Sigmoid colon (tissue), 4 donors: ENCODE results near the gene SULT1C4.

Experiments used
- CTCF ChIP-seq, 4 experiments: fragments of 450-650 bp in 3 of 4; fragments of 200-600 bp in 1 of 4; IDR thresholded peaks; one replicate each; pipeline ENCODE4 v1.5.1; 2016 to 2019; ENCODE audit warnings: antibody characterized with exemption in 4 of 4, mild to moderate bottlenecking in 3 of 4, moderate library complexity in 2 of 4
- EP300 ChIP-seq, 4 donors: sonication (generic); formaldehyde crosslinking; IDR thresholded peaks; one replicate each; pipeline ENCODE4 v1.6.1; 2017; ENCODE audit warnings: antibody characterized with exemption in 4 of 4
- POLR2A ChIP-seq, 2 donors: fragments of 450-650 bp; IDR thresholded peaks; one replicate each; pipeline ENCODE4 v1.6.1; 2016; ENCODE audit warnings: antibody characterized with exemption in 2 of 2, mild to moderate bottlenecking in 2 of 2, moderate library complexity in 2 of 2

- no peak for TF ChIP-seq CTCF (IDR thresholded peaks at IDR 0.05)
- no peak for TF ChIP-seq POLR2A (IDR thresholded peaks at IDR 0.05)
- no peak for TF ChIP-seq EP300 (IDR thresholded peaks at IDR 0.05)
Measured at GRCh38 chr2:108396845-108397244, 19.1 kb downstream of the SULT1C4 start.
